Fibroblast of villous mesenchyme (primary cell): ENCODE measurements around the gene FILIP1. TPM values are rescaled to one million over a fixed set of nuclear protein-coding genes. Genes with fewer than 3 reads are reported as not detected.

Experiments
- DNase-seq: peaks from one replicate; pipeline ENCODE4 v3.0.0-alpha.2; 2010; ENCODE audit warnings: low read depth
- H3K4me3 ChIP-seq: 2 replicates; pipeline ENCODE4 v1.5.1; 2011; ENCODE audit warnings: low read depth, mild to moderate bottlenecking, low read length
- CTCF ChIP-seq: IDR thresholded peaks from 2 replicates; pipeline ENCODE4 v1.5.1; 2012; ENCODE audit warnings: low read depth, mild to moderate bottlenecking, low read length; ENCODE audit not compliant: insufficient read depth
- total RNA-seq: library from RNA; depleted of rRNA; stranded (reverse); fragments of >200 nt; gene quantifications from 2 replicates; pipeline ENCODE4 v1.2.3, GENCODE V29; 2012

The FILIP1 gene
- total RNA-seq, 1 donor = 0.43 TPM

GRCh38 chr6:75409286-75409685 lies 84.3 kb downstream of the FILIP1 start:
- TF ChIP-seq CTCF = no peak
- peak; percentile 54 for DNase-seq
- no peak overlapping the region for H3K4me3 ChIP-seq

GRCh38 chr6:75403563-75404080 lies 90.0 kb downstream of the FILIP1 start:
- no peak overlapping the region for H3K4me3 ChIP-seq
- no peak for DNase-seq
- TF ChIP-seq CTCF = no peak

- no peak for DNase-seq
- no peak for TF ChIP-seq CTCF
- no peak overlapping the region for H3K4me3 ChIP-seq
Measured at GRCh38 chr6:75402296-75402695, 91.3 kb downstream of the FILIP1 start.

GRCh38 chr6:75397656-75398465 lies 95.7 kb downstream of the FILIP1 start:
- no peak for TF ChIP-seq CTCF
- no peak for DNase-seq
- H3K4me3 ChIP-seq = no peak overlapping the region

- no peak for DNase-seq
- no peak for TF ChIP-seq CTCF
- no peak overlapping the region for H3K4me3 ChIP-seq
Measured at GRCh38 chr6:75397171-75397570, 96.4 kb downstream of the FILIP1 start.

- no peak for TF ChIP-seq CTCF
- no peak for DNase-seq
- no peak overlapping the region for H3K4me3 ChIP-seq
Measured at GRCh38 chr6:75396005-75396800, 97.4 kb downstream of the FILIP1 start.
